ENCODE data around the gene GEN1. TPM values are rescaled to one million over a fixed set of nuclear protein-coding genes. Genes with fewer than 3 reads are reported as not detected.

GEN1 gene
- total RNA-seq, 1 donor: 8.3 TPM

- Histone ChIP-seq H2AFZ (ENCODE audit: low read length) (no peak overlapping the region), H3K4me1 (ENCODE audit: insufficient read depth, low read length) (peaks cover 13% of the 10 kb centered on the region), H3K79me2 (ENCODE audit: insufficient read depth, low read length) (peaks cover 4% of the 10 kb centered on the region), H3K27me3 (ENCODE audit: insufficient read depth, low read length) (no peaks in the 10 kb centered on the region), H3K4me3 (ENCODE audit: insufficient read depth, low read length) (no peak overlapping the region), H3K36me3 (ENCODE audit: insufficient read depth, low read length) (peaks cover 23% of the 10 kb centered on the region), H3K9me3 (ENCODE audit: low read depth, low read length) (no peaks in the 10 kb centered on the region), H4K20me1 (ENCODE audit: insufficient read depth, low read length) (no peaks in the 10 kb centered on the region), H3K27ac (ENCODE audit: low read depth, low read length) (peak overlapping the region; percentile 74), H3K4me2 (ENCODE audit: insufficient read depth, low read length) (no peak overlapping the region)
- no peak for TF ChIP-seq CTCF (IDR thresholded peaks at IDR 0.05; ENCODE audit: extremely low read depth, low read depth, low read length)
- no peak for DNase-seq (ENCODE audit: insufficient read length, low spot score, missing footprints)
These were observed 18.1 kb upstream of the GEN1 start for GRCh38 chr2:17735864-17736263.

GRCh38 chr2:17736989-17737388, 16.9 kb upstream of the GEN1 start:
- peak overlapping the region; percentile 1 for H3K4me2 ChIP-seq (ENCODE audit: insufficient read depth, low read length)
- peaks cover 7% of the 10 kb centered on the region for H3K79me2 ChIP-seq (ENCODE audit: insufficient read depth, low read length)
- peaks cover 19% of the 10 kb centered on the region for H3K36me3 ChIP-seq (ENCODE audit: insufficient read depth, low read length)
- no peaks in the 10 kb centered on the region for H4K20me1 ChIP-seq (ENCODE audit: insufficient read depth, low read length)
- no peaks in the 10 kb centered on the region for H3K27me3 ChIP-seq (ENCODE audit: insufficient read depth, low read length)
- H3K4me3 ChIP-seq (ENCODE audit: insufficient read depth, low read length): no peak overlapping the region
- peak overlapping the region; percentile 16 for H2AFZ ChIP-seq (ENCODE audit: low read length)
- H3K4me1 ChIP-seq (ENCODE audit: insufficient read depth, low read length): peaks cover 13% of the 10 kb centered on the region
- no peak for DNase-seq (ENCODE audit: insufficient read length, low spot score, missing footprints)
- peak overlapping the region; percentile 74 for H3K27ac ChIP-seq (ENCODE audit: low read depth, low read length)
- TF ChIP-seq CTCF (IDR thresholded peaks at IDR 0.05; ENCODE audit: extremely low read depth, low read depth, low read length): no peak
- H3K9me3 ChIP-seq (ENCODE audit: low read depth, low read length): no peaks in the 10 kb centered on the region

- peaks cover 12% of the 10 kb centered on the region for H3K79me2 ChIP-seq (ENCODE audit: insufficient read depth, low read length)
- H4K20me1 ChIP-seq (ENCODE audit: insufficient read depth, low read length): no peaks in the 10 kb centered on the region
These were observed 13.7 kb upstream of the GEN1 start for GRCh38 chr2:17740203-17740602.

More at GRCh38 chr2:17740203-17740602, 13.7 kb upstream of the GEN1 start:
- no peak overlapping the region for H3K4me2 ChIP-seq (ENCODE audit: insufficient read depth, low read length)
- TF ChIP-seq CTCF (IDR thresholded peaks at IDR 0.05; ENCODE audit: extremely low read depth, low read depth, low read length): no peak
- H3K36me3 ChIP-seq (ENCODE audit: insufficient read depth, low read length): peaks cover 13% of the 10 kb centered on the region
- H3K27me3 ChIP-seq (ENCODE audit: insufficient read depth, low read length): no peaks in the 10 kb centered on the region
- no peak overlapping the region for H3K27ac ChIP-seq (ENCODE audit: low read depth, low read length)
- H3K4me1 ChIP-seq (ENCODE audit: insufficient read depth, low read length): peaks cover 13% of the 10 kb centered on the region
- no peak for DNase-seq (ENCODE audit: insufficient read length, low spot score, missing footprints)
- H2AFZ ChIP-seq (ENCODE audit: low read length): no peak overlapping the region
- H3K9me3 ChIP-seq (ENCODE audit: low read depth, low read length): no peaks in the 10 kb centered on the region
- H3K4me3 ChIP-seq (ENCODE audit: insufficient read depth, low read length): no peak overlapping the region

Measured in osteoblast (primary cell).